NCI-H2107 (cell line): ENCODE data around the gene TRRAP.
"Not testable (repeated sequence)": the region's sequence is repeated elsewhere in the genome, so short reads cannot be mapped to it uniquely, and the experiment has no call there.

Experiments used
- DNase-seq: peaks from one replicate; lab custom pipeline; 2025; lab: John Stamatoyannopoulos, UW

The TRRAP gene

GRCh38 chr7:98878365-98879197, at the start of gene TRRAP:
TSS of gene TRRAP (plus strand) at chr7:98878532. CDS start at chr7:98881151, 2,619 bp downstream.
- DNase-seq: peak; percentile 37

GRCh38 chr7:98830972-98831548, 47.3 kb upstream of the TRRAP start:
- DNase-seq: no peak

GRCh38 chr7:98831641-98832221, 46.6 kb upstream of the TRRAP start:
- no peak for DNase-seq

GRCh38 chr7:98833022-98833421, 45.3 kb upstream of the TRRAP start:
- no peak for DNase-seq

- no peak for DNase-seq
Observed at GRCh38 chr7:98834949-98835348, 43.4 kb upstream of the TRRAP start.

- DNase-seq: peak; percentile 74
Observed at GRCh38 chr7:98836811-98837629, 41.3 kb upstream of the TRRAP start.

DNA sequence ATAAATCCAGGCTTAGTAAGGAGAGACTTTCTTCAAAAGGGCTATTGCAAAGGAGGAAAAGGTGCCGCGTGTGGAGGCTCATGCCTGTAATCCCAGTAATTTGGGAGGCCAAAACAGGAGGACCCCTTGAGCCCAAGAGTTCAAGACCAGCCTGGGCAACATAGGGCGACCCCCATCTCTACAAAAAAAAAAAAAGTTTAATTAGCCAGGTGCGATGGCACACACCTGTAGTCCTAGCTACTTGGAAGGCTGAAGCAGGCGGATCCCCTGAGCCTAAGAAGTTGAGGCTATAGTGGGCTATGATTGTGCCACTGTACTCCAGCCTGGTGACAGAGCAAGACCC, 40.7 kb upstream of the TRRAP start:
- no peak for DNase-seq

DNA sequence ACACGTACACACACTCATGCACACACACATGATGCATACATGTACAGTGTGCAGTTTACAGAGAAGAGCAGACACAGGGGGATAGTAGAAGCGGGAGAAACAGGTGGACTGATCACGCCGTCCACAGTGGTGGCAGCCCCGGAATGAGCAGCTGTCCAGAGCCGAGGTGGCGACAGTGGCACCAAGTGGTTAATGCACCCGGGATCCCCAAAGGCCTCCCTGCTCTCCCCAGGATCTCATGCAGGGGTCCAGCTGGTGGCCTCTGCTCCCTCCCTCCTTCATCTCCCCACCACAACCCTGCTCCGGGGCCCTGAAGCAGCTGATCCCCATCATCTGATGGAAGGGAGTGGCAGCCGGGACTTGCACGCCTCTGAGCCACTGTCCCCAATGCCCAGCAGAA, 38.2 kb upstream of the TRRAP start:
- DNase-seq: no peak

- DNase-seq: no peak
Observed at GRCh38 chr7:98840722-98841121, 37.6 kb upstream of the TRRAP start.

- DNase-seq: peak; percentile 19
Observed at GRCh38 chr7:98841179-98841997, 36.9 kb upstream of the TRRAP start.

GRCh38 chr7:98842552-98842951, 35.8 kb upstream of the TRRAP start:
- not testable (repeated sequence) for DNase-seq

GRCh38 chr7:98848918-98849317, 29.4 kb upstream of the TRRAP start:
- no peak for DNase-seq

- DNase-seq: no peak
Observed at GRCh38 chr7:98852826-98853225, 25.5 kb upstream of the TRRAP start.

DNA sequence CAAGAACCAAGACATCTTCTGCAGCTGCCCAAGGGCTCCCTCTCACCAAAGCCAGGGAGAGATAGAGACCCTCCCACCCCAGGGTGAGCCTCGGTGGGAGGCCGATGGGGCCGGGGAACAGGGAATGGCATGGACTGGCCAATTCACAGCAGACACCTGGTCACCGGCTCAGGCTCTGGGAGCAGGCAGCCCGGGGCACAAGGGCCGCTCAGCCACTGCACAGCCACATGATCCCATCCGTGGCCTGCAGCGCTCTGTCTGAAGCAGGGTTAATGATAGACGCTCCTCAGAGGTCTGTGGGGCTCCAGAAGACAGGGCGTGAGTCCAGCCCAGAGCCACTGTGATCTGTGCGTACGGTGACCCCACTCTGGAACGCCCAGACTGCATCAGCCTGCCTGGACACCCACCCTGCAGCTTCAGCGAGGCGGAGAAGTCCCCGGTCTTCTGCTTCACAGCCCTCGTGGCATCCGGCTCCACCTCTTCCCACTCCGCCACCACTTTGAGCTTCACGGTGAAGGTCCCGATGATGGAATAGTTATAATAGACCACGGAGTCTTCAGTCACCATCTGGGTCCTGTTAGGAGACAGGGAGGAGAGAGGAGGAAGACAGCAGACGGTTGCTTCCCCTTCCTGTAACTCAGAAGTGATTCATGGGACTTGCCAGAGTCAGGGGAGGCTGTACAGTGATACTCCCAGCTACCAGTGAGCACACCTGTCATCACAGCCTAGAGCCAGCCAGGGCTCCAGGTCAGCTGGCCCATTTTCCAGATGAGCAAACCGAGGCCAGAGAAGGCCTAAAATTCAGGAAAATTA, 22.5 kb upstream of the TRRAP start:
- no peak for DNase-seq

- no peak for DNase-seq
Observed at GRCh38 chr7:98860071-98860470, 18.3 kb upstream of the TRRAP start.

GRCh38 chr7:98862203-98862602, 16.1 kb upstream of the TRRAP start:
- DNase-seq: no peak

DNA sequence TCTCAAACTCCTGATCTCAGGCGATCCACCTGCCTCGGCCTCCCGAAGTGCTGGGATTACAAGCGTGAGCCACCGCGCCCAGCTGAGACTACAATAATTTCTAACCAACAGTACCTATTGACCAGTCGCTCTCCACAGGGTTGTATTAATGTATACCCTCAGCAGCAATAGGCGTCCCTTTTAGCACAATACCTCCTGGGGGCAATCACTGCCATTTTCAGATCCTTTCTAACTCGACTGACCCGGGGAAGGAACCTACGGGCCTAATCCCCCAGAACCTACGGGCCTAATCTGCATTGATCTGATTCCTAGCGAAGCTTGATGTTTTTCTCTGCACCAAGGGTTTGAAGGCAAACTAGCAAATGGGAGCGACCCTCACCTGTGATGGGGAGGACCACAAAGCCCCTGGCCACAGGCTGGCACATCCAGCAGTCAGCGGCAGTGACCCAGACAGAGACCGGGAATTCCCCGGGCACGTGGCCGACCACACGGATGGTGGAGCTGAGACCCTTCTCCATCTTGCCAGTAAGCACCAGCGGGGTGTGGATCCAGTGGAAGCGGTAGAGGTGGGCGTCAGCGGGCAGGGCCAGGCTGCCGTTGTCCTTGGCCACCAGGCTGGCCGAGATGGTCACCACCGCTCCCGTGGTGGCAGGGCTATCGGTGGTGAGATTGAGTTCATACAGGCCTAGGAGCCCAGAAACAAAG, 15.5 kb upstream of the TRRAP start:
- no peak for DNase-seq

DNA sequence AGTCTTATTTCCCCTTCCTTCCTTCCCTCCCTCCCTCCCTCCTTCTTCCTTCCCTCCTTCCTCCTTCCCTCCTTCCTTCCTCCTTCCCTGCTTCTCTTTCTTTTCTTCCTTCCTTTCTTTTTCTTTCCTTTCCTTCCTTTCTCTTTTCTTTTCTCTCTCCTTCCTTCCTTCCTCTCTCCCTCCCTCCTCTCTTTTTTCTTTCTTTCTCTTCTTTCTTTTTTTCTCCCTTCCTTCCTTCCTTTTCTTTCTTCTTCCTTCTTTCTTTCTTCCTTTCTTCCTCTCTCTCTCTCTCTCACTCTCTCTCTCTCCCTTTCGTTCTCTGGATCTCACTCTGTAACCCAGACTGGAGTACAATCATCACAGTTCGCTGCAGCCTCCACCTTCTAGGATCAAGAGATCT, 14.7 kb upstream of the TRRAP start:
- no peak for DNase-seq

- no peak for DNase-seq
Observed at GRCh38 chr7:98864731-98865453, 13.4 kb upstream of the TRRAP start.
